Measurements from ENCODE around the gene CACNA1C. TPM values are rescaled to one million over a fixed set of nuclear protein-coding genes. Genes with fewer than 3 reads are reported as not detected.

CACNA1C gene
- total RNA-seq, 1 experiment from 2014 or later, result 3.7 TPM

GRCh38 chr12:2422591-2422990 lies 369.8 kb downstream of the CACNA1C start:
- H3K4me1 ChIP-seq (ENCODE audit: insufficient read depth, low read length, poor library complexity, severe bottlenecking), result no peaks in the 10 kb centered on the region
- TF ChIP-seq CTCF (conservative IDR thresholded peaks at IDR 0.05; ENCODE audit: low read depth, low read length), result no peak
- ChIA-PET POLR2A (ENCODE audit: low non-redundant PET) (no interaction called here), CTCF (interaction anchor here (0.7 kb wide), 1 partner anchor 84 kb away, joined by 3 read pairs; no protein-coding TSS in a partner anchor)
- H3K27me3 ChIP-seq (replicated peaks; ENCODE audit: insufficient read depth, low read depth, low read length, poor library complexity), result no peaks in the 10 kb centered on the region
- H3K4me3 ChIP-seq (ENCODE audit: low read depth, low read length, poor library complexity, severe bottlenecking), result no peak overlapping the region
- intact Hi-C loops (cut with micrococcal nuclease; ENCODE audit: unreplicated experiment), result no loop called here
- no TSS peak for BruUV-seq (replicated peaks)
- no peaks in the 10 kb centered on the region for H3K9me3 ChIP-seq (ENCODE audit: low read depth, low read length, poor library complexity, severe bottlenecking)
- no peak overlapping the region for H3K27ac ChIP-seq (ENCODE audit: low read depth, low read length, poor library complexity, severe bottlenecking)
- H3K36me3 ChIP-seq (ENCODE audit: insufficient read depth, low read length, poor library complexity, severe bottlenecking), result no peaks in the 10 kb centered on the region
- no peak for DNase-seq (ENCODE audit: low spot score)

- TF ChIP-seq EZH2 (IDR thresholded peaks at IDR 0.05; ENCODE audit: borderline replicate concordance, low read depth, low read length, poor library complexity, severe bottlenecking), result no peak
- no peak for TF ChIP-seq CTCF (conservative IDR thresholded peaks at IDR 0.05; ENCODE audit: low read depth, low read length)
- Histone ChIP-seq H3K36me3 (ENCODE audit: insufficient read depth, low read length, poor library complexity, severe bottlenecking) (no peaks in the 10 kb centered on the region), H3K9me3 (ENCODE audit: low read depth, low read length, poor library complexity, severe bottlenecking) (no peaks in the 10 kb centered on the region), H3K27ac (ENCODE audit: low read depth, low read length, poor library complexity, severe bottlenecking) (no peak overlapping the region), H3K4me3 (ENCODE audit: low read depth, low read length, poor library complexity, severe bottlenecking) (no peak overlapping the region), H3K4me1 (ENCODE audit: insufficient read depth, low read length, poor library complexity, severe bottlenecking) (no peaks in the 10 kb centered on the region), H3K27me3 (replicated peaks; ENCODE audit: insufficient read depth, low read depth, low read length, poor library complexity) (no peaks in the 10 kb centered on the region)
- CTCF ChIA-PET, result no interaction called here
- POLR2A ChIA-PET (ENCODE audit: low non-redundant PET), result interaction anchor here (0.5 kb wide), 1 partner anchor 232 kb away, joined by 3 read pairs; no protein-coding TSS in a partner anchor
- intact Hi-C loops (cut with micrococcal nuclease; ENCODE audit: unreplicated experiment), result no loop called here
- peak; percentile 9 for DNase-seq (ENCODE audit: low spot score)
- no TSS peak for BruUV-seq (replicated peaks)
Measured at GRCh38 chr12:2429032-2429431, 376.2 kb downstream of the CACNA1C start.

- no peak for TF ChIP-seq CTCF (conservative IDR thresholded peaks at IDR 0.05; ENCODE audit: low read depth, low read length)
- no peak for TF ChIP-seq EZH2 (IDR thresholded peaks at IDR 0.05; ENCODE audit: borderline replicate concordance, low read depth, low read length, poor library complexity, severe bottlenecking)
- CTCF ChIA-PET, result no interaction called here
- no peak for DNase-seq (ENCODE audit: low spot score)
Measured at GRCh38 chr12:2431810-2432209, 379.0 kb downstream of the CACNA1C start.

More at GRCh38 chr12:2431810-2432209, 379.0 kb downstream of the CACNA1C start:
- intact Hi-C loops (cut with micrococcal nuclease; ENCODE audit: unreplicated experiment), result no loop called here
- H3K27ac ChIP-seq (ENCODE audit: low read depth, low read length, poor library complexity, severe bottlenecking), result no peak overlapping the region
- no peaks in the 10 kb centered on the region for H3K27me3 ChIP-seq (replicated peaks; ENCODE audit: insufficient read depth, low read depth, low read length, poor library complexity)
- H3K4me3 ChIP-seq (ENCODE audit: low read depth, low read length, poor library complexity, severe bottlenecking), result no peak overlapping the region
- no peaks in the 10 kb centered on the region for H3K9me3 ChIP-seq (ENCODE audit: low read depth, low read length, poor library complexity, severe bottlenecking)
- BruUV-seq (replicated peaks), result no TSS peak
- H3K36me3 ChIP-seq (ENCODE audit: insufficient read depth, low read length, poor library complexity, severe bottlenecking), result no peaks in the 10 kb centered on the region
- H3K4me1 ChIP-seq (ENCODE audit: insufficient read depth, low read length, poor library complexity, severe bottlenecking), result no peaks in the 10 kb centered on the region
- POLR2A ChIA-PET (ENCODE audit: low non-redundant PET), result no interaction called here

Measured in A673 (cell line).